ENCODE data around the gene ENHO. TPM values are rescaled to one million over a fixed set of nuclear protein-coding genes. Genes with fewer than 3 reads are reported as not detected.

ENHO gene
- total and polyA plus RNA-seq, 2 donors (not counting 1 experiment from before 2014, with no cell fraction given): not detected

- ChIA-PET CTCF (interaction anchor here (1.2 kb wide), 1 partner anchor 23 kb away, joined by 3 read pairs; no protein-coding TSS in a partner anchor), POLR2A (no interaction called here)
- no peaks in the 10 kb centered on the region for H4K20me1 ChIP-seq (ENCODE audit: control insufficient read depth, insufficient read depth, low read length, poor library complexity, severe bottlenecking)
- Mint-ChIP-seq H3K4me1 (no peaks in the 10 kb centered on the region), H3K4me3 (no peak overlapping the region), H3K27me3 (peaks cover 50% of the 10 kb centered on the region), H3K9me3 (ENCODE audit: insufficient read depth) (no peaks in the 10 kb centered on the region), H3K27ac (no peak overlapping the region)
- no peaks in the 10 kb centered on the region for H3K36me3 ChIP-seq (replicated peaks in 1 of 2; ENCODE audit: control extremely low read depth in 1 of 2, control insufficient read depth in 1 of 2, extremely low read depth in 1 of 2, insufficient read depth in 2 of 2, low read length in 1 of 2)
- no peaks in the 10 kb centered on the region for H3K9me3 ChIP-seq (ENCODE audit: control extremely low read depth in 1 of 3, control insufficient read depth in 2 of 3, insufficient read depth in 1 of 3, low read length in 2 of 3)
- ATAC-seq (ENCODE audit: low read depth): no peak
- no peak overlapping the region for H2AFZ ChIP-seq (ENCODE audit: insufficient read depth, low read depth, low read length, poor library complexity, severe bottlenecking)
- TF ChIP-seq EZH2 (IDR thresholded peaks at IDR 0.05; ENCODE audit: borderline replicate concordance, insufficient read depth, low read depth, low read length, poor library complexity, severe bottlenecking): no peak
- no peak for TF ChIP-seq CTCF (IDR thresholded peaks at IDR 0.05)
- no peak overlapping the region for H3K27ac ChIP-seq (ENCODE audit: low read length in 2 of 2)
- peaks cover 0 to 31% (median 3%) of the 10 kb centered on the region in 4 experiments for H3K27me3 ChIP-seq (replicated peaks in 1 of 4; ENCODE audit: control extremely low read depth in 1 of 4, control insufficient read depth in 3 of 4, insufficient read depth in 4 of 4, low read length in 3 of 4)
- no peak overlapping the region for H3K9ac ChIP-seq (ENCODE audit: low read length)
- H3K4me2 ChIP-seq (replicated peaks; ENCODE audit: low read depth, low read length, poor library complexity, severe bottlenecking): no peak overlapping the region
- no peaks in the 10 kb centered on the region for H3K79me2 ChIP-seq (ENCODE audit: control insufficient read depth, insufficient read depth, low read length)
- WGBS (ENCODE audit: insufficient coverage): 89% methylated on average over 11 of the region's 11 CpGs
- no peak overlapping the region for H3K4me3 ChIP-seq (ENCODE audit: control extremely low read depth in 1 of 5, extremely low read depth in 1 of 5, insufficient read depth in 1 of 5, low read depth in 2 of 5, low read length in 4 of 5)
- no peaks in the 10 kb centered on the region for H3K4me1 ChIP-seq (ENCODE audit: control insufficient read depth in 2 of 2, insufficient read depth in 2 of 2, low read length in 2 of 2)
- intact Hi-C loops (cut with micrococcal nuclease): no loop called here
- no peak for DNase-seq
Observed at GRCh38 chr9:34570376-34570775, 47.6 kb upstream of the ENHO start.

GRCh38 chr9:34568774-34569173, 46.0 kb upstream of the ENHO start:
- WGBS (ENCODE audit: insufficient coverage): 77% methylated on average over 11 of the region's 12 CpGs
- H3K4me1 ChIP-seq (ENCODE audit: control insufficient read depth in 2 of 2, insufficient read depth in 2 of 2, low read length in 2 of 2): no peaks in the 10 kb centered on the region
- intact Hi-C loops (cut with micrococcal nuclease): no loop called here
- DNase-seq: no peak
- H3K4me3 ChIP-seq (ENCODE audit: control extremely low read depth in 1 of 5, extremely low read depth in 1 of 5, insufficient read depth in 1 of 5, low read depth in 2 of 5, low read length in 4 of 5): no peak overlapping the region
- CTCF ChIA-PET: no interaction called here
- Mint-ChIP-seq H3K27ac (no peak overlapping the region), H3K4me3 (no peak overlapping the region), H3K4me1 (no peaks in the 10 kb centered on the region), H3K9me3 (ENCODE audit: insufficient read depth) (peaks cover under 1% of the 10 kb centered on the region), H3K27me3 (peaks cover 52% of the 10 kb centered on the region)
- no peaks in the 10 kb centered on the region for H3K9me3 ChIP-seq (ENCODE audit: control extremely low read depth in 1 of 3, control insufficient read depth in 2 of 3, insufficient read depth in 1 of 3, low read length in 2 of 3)
- H4K20me1 ChIP-seq (ENCODE audit: control insufficient read depth, insufficient read depth, low read length, poor library complexity, severe bottlenecking): no peaks in the 10 kb centered on the region
- no peak overlapping the region for H3K9ac ChIP-seq (ENCODE audit: low read length)
- no peaks in the 10 kb centered on the region for H3K79me2 ChIP-seq (ENCODE audit: control insufficient read depth, insufficient read depth, low read length)
- H3K4me2 ChIP-seq (replicated peaks; ENCODE audit: low read depth, low read length, poor library complexity, severe bottlenecking): no peak overlapping the region
- H2AFZ ChIP-seq (ENCODE audit: insufficient read depth, low read depth, low read length, poor library complexity, severe bottlenecking): no peak overlapping the region
- ATAC-seq (ENCODE audit: low read depth): no peak
- H3K27ac ChIP-seq (ENCODE audit: low read length in 2 of 2): no peak overlapping the region
- no peak for TF ChIP-seq CTCF (IDR thresholded peaks at IDR 0.05)
- TF ChIP-seq EZH2 (IDR thresholded peaks at IDR 0.05; ENCODE audit: borderline replicate concordance, insufficient read depth, low read depth, low read length, poor library complexity, severe bottlenecking): no peak
- POLR2A ChIA-PET: no interaction called here
- H3K27me3 ChIP-seq (replicated peaks in 1 of 4; ENCODE audit: control extremely low read depth in 1 of 4, control insufficient read depth in 3 of 4, insufficient read depth in 4 of 4, low read length in 3 of 4): peaks cover 0 to 22% (median 0%) of the 10 kb centered on the region in 4 experiments
- no peaks in the 10 kb centered on the region for H3K36me3 ChIP-seq (replicated peaks in 1 of 2; ENCODE audit: control extremely low read depth in 1 of 2, control insufficient read depth in 1 of 2, extremely low read depth in 1 of 2, insufficient read depth in 2 of 2, low read length in 1 of 2)

All from B cell (primary cell).